PC-3 (cell line): ENCODE results near the gene TMC5. TPM values are rescaled to one million over a fixed set of nuclear protein-coding genes. Genes with fewer than 3 reads are reported as not detected.
A peak's percentile ranks its signal among the peaks of the same experiment; 100 is the strongest.
"Not testable (repeated sequence)": the region's sequence is repeated elsewhere in the genome, so short reads cannot be mapped to it uniquely, and the experiment has no call there.

Source experiments
- ATAC-seq: fragments of 200-7000 bp; cut with Tn5 transposase; 2 replicates; pipeline ENCODE4 v1.9.1; 2020; ENCODE audit warnings: mild to moderate bottlenecking, moderate library complexity
- BruUV-seq: library from RNA; stranded (reverse); fragments of 400-500 nt; replicated peaks from 2 replicates; lab custom pipeline; 2021; lab: Mats Ljungman, UMichigan
- CTCF ChIA-PET: fragments of 300-600 bp; sonication (Branson Sonifier 250); formaldehyde crosslinking; loops from one replicate; lab custom pipeline; 2022; ENCODE audit warnings: antibody characterized with exemption; lab: Charles Lee
- POLR2A ChIA-PET: fragments of 300-600 bp; sonication (Branson Sonifier 250); formaldehyde crosslinking; loops from one replicate; lab custom pipeline; 2022; ENCODE audit warnings: antibody characterized with exemption; ENCODE audit not compliant: unreplicated experiment; lab: Charles Lee
- DNase-seq: peaks from one replicate; pipeline ENCODE4 v3.0.0-alpha.2; 2015
- H2AFZ ChIP-seq: fragments of 300-600 bp; sonication (generic); 2 replicates; pipeline ENCODE4 v1.6.0; 2016; ENCODE audit warnings: antibody characterized with exemption, low read length
- H3F3A ChIP-seq: fragments of 300-600 bp; sonication (generic); one replicate; pipeline ENCODE4 v1.6.0; 2017; ENCODE audit warnings: antibody characterized with exemption, low read length, control low read depth, mild to moderate bottlenecking; ENCODE audit not compliant: unreplicated experiment
- H3K27ac ChIP-seq: fragments of 300-600 bp; sonication (generic); 2 replicates; pipeline ENCODE4 v1.5.1; 2016; ENCODE audit warnings: mild to moderate bottlenecking, low read length
- H3K27me3 ChIP-seq: fragments of 300-600 bp; sonication (generic); 2 replicates; pipeline ENCODE4 v1.6.1; 2016; ENCODE audit warnings: low read length, mixed read lengths
- H3K36me3 ChIP-seq: fragments of 300-600 bp; sonication (generic); 2 replicates; pipeline ENCODE4 v1.6.1; 2016; ENCODE audit warnings: low read depth, mixed run types, low read length, mixed read lengths
- H3K4me1 ChIP-seq: fragments of 300-600 bp; sonication (generic); 2 replicates; pipeline ENCODE4 v1.5.1; 2016; ENCODE audit warnings: low read length; ENCODE audit not compliant: insufficient read depth
- H3K4me2 ChIP-seq: fragments of 300-600 bp; sonication (generic); 2 replicates; pipeline ENCODE4 v1.6.0; 2016; ENCODE audit warnings: low read length
- H3K4me3 ChIP-seq: fragments of 300-600 bp; sonication (generic); 2 replicates; pipeline ENCODE4 v1.5.1; 2016; ENCODE audit warnings: mild to moderate bottlenecking, low read length, mixed read lengths
- H3K79me2 ChIP-seq: fragments of 300-600 bp; sonication (generic); 2 replicates; pipeline ENCODE4 v1.6.1; 2017; ENCODE audit warnings: low read length, mixed read lengths
- H3K9ac ChIP-seq: fragments of 300-600 bp; sonication (generic); 2 replicates; pipeline ENCODE4 v1.6.0; 2016; ENCODE audit warnings: mild to moderate bottlenecking, low read length
- H3K9me2 ChIP-seq: fragments of 300-600 bp; sonication (generic); replicated peaks from 2 replicates; pipeline ENCODE4 v1.6.1; 2016; ENCODE audit warnings: mixed run types, low read length, mixed read lengths
- H3K9me3 ChIP-seq: fragments of 300-600 bp; sonication (generic); 2 replicates; pipeline ENCODE4 v1.6.1; 2016; ENCODE audit warnings: low read length, mixed read lengths
- H4K20me1 ChIP-seq: fragments of 300-600 bp; sonication (generic); 2 replicates; pipeline ENCODE4 v1.6.1; 2016; ENCODE audit warnings: low read length, mixed read lengths
- EZH2 ChIP-seq: fragments of 300-600 bp; sonication (generic); IDR thresholded peaks from one replicate; pipeline ENCODE4 v1.6.1; 2017; ENCODE audit warnings: antibody characterized with exemption, mild to moderate bottlenecking, low read length; ENCODE audit not compliant: unreplicated experiment
- EZH2phosphoT487 ChIP-seq: fragments of 300-600 bp; sonication (generic); IDR thresholded peaks from 2 replicates; pipeline ENCODE4 v1.6.1; 2018; ENCODE audit warnings: mild to moderate bottlenecking, antibody characterized with exemption, low read length, borderline replicate concordance
- intact Hi-C: fragments of 100-400 bp; cut with micrococcal nuclease; formaldehyde crosslinking; loops from 2 replicates; pipeline ENCODE4 v1.9.0; 2023
- total RNA-seq: library from RNA; depleted of rRNA; stranded (reverse); fragments of >200 nt; gene quantifications from 2 replicates; pipeline ENCODE4 v1.2.3, GENCODE V29; 2014
- TF ChIP-seq, protein P1 (sequence below): fragments of 300-600 bp; sonication (generic); conservative IDR thresholded peaks from 2 replicates; pipeline ENCODE4 v1.5.1; 2017; ENCODE audit warnings: antibody characterized with exemption, low read depth, mild to moderate bottlenecking, low read length

Gene TMC5
- total RNA-seq, 1 experiment from 2014 or later: 7.4 TPM

DNA sequence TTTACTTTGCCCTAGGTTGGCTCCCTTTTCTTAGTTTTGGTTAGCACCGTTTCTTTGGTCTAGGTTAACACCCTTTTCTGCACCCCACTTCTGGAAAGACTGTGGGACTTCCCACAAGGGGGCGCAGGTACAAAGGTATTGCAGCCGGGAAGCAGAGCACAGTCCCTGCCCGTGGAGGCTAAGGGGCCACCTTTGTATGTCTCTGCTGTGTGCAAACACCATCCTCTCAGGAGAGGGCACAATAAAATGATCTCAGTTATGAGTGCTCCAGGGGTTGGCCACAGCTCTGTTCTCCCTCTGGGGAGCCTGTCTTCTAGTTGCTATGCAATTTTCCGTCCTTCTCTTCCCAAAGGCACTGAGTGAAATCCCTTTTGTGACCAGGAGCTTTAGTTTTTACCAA is 28.4 kb upstream of the TMC5 start:
- CTCF ChIA-PET: interaction anchor here (2.1 kb wide), 1 partner anchor 113 kb away, joined by 6 read pairs; no protein-coding TSS in a partner anchor
- Histone ChIP-seq H2AFZ (no peak overlapping the region), H3K27ac (no peak overlapping the region), H3K27me3 (no peaks in the 10 kb centered on the region), H3F3A (no peaks in the 10 kb centered on the region), H3K9ac (no peak overlapping the region), H3K9me2 (no peaks in the 10 kb centered on the region), H4K20me1 (no peaks in the 10 kb centered on the region), H3K79me2 (no peaks in the 10 kb centered on the region), H3K4me2 (no peak overlapping the region), H3K4me1 (peaks cover 28% of the 10 kb centered on the region), H3K36me3 (no peaks in the 10 kb centered on the region), H3K4me3 (no peak overlapping the region), H3K9me3 (no peaks in the 10 kb centered on the region)
- ATAC-seq (peak; percentile 67), DNase-seq (peak; percentile 49)
- no TSS peak for BruUV-seq
- POLR2A ChIA-PET: no interaction called here
- TF ChIP-seq EZH2phosphoT487 (no peak), EZH2 (no peak)
- TF ChIP-seq, protein P1, sequence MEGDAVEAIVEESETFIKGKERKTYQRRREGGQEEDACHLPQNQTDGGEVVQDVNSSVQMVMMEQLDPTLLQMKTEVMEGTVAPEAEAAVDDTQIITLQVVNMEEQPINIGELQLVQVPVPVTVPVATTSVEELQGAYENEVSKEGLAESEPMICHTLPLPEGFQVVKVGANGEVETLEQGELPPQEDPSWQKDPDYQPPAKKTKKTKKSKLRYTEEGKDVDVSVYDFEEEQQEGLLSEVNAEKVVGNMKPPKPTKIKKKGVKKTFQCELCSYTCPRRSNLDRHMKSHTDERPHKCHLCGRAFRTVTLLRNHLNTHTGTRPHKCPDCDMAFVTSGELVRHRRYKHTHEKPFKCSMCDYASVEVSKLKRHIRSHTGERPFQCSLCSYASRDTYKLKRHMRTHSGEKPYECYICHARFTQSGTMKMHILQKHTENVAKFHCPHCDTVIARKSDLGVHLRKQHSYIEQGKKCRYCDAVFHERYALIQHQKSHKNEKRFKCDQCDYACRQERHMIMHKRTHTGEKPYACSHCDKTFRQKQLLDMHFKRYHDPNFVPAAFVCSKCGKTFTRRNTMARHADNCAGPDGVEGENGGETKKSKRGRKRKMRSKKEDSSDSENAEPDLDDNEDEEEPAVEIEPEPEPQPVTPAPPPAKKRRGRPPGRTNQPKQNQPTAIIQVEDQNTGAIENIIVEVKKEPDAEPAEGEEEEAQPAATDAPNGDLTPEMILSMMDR: peak; percentile 71
- intact Hi-C loops: loop anchor here (1.0 kb wide), 1 partner anchor 113 kb away; no protein-coding TSS in a partner anchor

DNA sequence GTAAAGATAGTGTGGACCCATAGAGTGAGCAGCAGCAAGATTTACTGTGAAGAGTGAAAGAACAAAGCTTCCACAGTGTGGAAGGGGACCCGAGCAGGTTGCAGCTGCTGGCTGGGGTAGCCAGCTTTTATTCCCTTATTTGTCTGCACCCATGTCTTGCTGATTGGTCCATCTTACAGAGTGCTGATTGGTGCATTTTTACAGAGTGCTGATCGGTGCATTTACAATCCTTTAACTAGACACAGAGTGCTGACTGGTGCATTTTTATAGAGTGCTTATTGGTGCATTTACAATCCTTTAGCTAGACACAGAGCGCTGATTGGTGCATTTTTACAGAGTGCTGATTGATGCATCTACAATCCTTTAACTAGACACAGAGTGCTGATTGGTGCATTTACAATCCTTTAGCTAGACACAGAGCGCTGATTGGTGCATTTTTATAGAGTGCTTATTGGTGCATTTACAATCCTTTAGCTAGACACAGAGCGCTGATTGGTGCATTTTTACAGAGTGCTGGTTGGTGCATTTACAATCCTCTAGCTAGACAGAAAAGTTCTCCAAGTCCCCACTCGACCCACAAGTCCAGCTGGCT is 26.4 kb upstream of the TMC5 start:
- H3F3A ChIP-seq, POLR2A ChIA-PET, H3K27me3 ChIP-seq, DNase-seq, ATAC-seq, intact Hi-C loops, H3K4me2 ChIP-seq, H3K9ac ChIP-seq, CTCF ChIA-PET, H3K9me3 ChIP-seq, H3K4me3 ChIP-seq, H2AFZ ChIP-seq, H3K36me3 ChIP-seq, BruUV-seq, H3K79me2 ChIP-seq, H4K20me1 ChIP-seq, H3K9me2 ChIP-seq, H3K27ac ChIP-seq: not testable (repeated sequence)
- peaks cover 32% of the 10 kb centered on the region for H3K4me1 ChIP-seq

DNA sequence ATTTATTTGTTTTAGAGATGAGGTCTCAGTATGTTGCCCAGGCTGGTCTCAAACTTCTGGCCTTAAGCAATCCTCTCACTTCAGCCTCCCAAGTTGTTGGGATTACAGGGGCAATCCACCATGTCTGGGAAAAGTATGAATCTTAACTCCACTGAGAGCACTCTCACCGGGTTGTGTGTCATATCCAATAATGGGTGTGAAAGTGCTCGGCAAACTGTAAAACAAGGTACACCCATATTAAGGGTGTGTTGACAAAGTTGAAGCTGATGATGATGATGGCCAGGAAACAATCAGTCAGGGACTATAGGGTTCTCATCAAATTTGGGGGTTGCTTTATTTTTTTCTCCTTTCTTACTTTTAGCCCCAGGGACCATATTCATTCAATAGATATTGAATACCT is 25.3 kb upstream of the TMC5 start:
- no peaks in the 10 kb centered on the region for H3K9me2 ChIP-seq
- H3K4me1 ChIP-seq: peaks cover 41% of the 10 kb centered on the region
- intact Hi-C loops: loop anchor here (2.0 kb wide), 1 partner anchor 36 kb away; no protein-coding TSS in a partner anchor
- ATAC-seq: no peak
- no peaks in the 10 kb centered on the region for H3K36me3 ChIP-seq
- no peak overlapping the region for H3K4me3 ChIP-seq
- no peak for DNase-seq
- no peaks in the 10 kb centered on the region for H4K20me1 ChIP-seq
- H3K79me2 ChIP-seq: no peaks in the 10 kb centered on the region
- no TSS peak for BruUV-seq
- no peak overlapping the region for H2AFZ ChIP-seq
- CTCF ChIA-PET: no interaction called here
- H3K9ac ChIP-seq: peak overlapping the region; percentile 94; the same call in 1 of the 2 replicates
- TF ChIP-seq, protein P1: no peak
- TF ChIP-seq EZH2phosphoT487: no peak
- no peak for TF ChIP-seq EZH2
- H3K27me3 ChIP-seq: no peaks in the 10 kb centered on the region
- peak overlapping the region; percentile 99 for H3K27ac ChIP-seq
- H3F3A ChIP-seq: no peaks in the 10 kb centered on the region
- POLR2A ChIA-PET: no interaction called here
- H3K9me3 ChIP-seq: no peaks in the 10 kb centered on the region
- H3K4me2 ChIP-seq: no peak overlapping the region
